ENCODE measurements around the gene VANGL1. TPM values are rescaled to one million over a fixed set of nuclear protein-coding genes. Genes with fewer than 3 reads are reported as not detected.

Gene VANGL1
- total RNA-seq, 4 donors from 2014 or later = 4.1 to 7.2 (median 5.9) TPM

GRCh38 chr1:115669886-115670285 is 28.1 kb downstream of the VANGL1 start:
- no peak for TF ChIP-seq CTCF (IDR thresholded peaks at IDR 0.05; ENCODE audit: low read depth)

GRCh38 chr1:115670476-115671175 is 28.9 kb downstream of the VANGL1 start:
- TF ChIP-seq CTCF (IDR thresholded peaks at IDR 0.05; ENCODE audit: low read depth) = no peak

GRCh38 chr1:115671176-115671934 is 29.6 kb downstream of the VANGL1 start:
- no peak for TF ChIP-seq CTCF (IDR thresholded peaks at IDR 0.05; ENCODE audit: low read depth)

- TF ChIP-seq CTCF (IDR thresholded peaks at IDR 0.05; ENCODE audit: low read depth) = no peak
Observed at GRCh38 chr1:115672224-115673009, 30.6 kb downstream of the VANGL1 start.

- no peak for TF ChIP-seq CTCF (IDR thresholded peaks at IDR 0.05; ENCODE audit: low read depth)
Observed at GRCh38 chr1:115676498-115677181, 34.9 kb downstream of the VANGL1 start.

GRCh38 chr1:115677182-115677555 is 35.4 kb downstream of the VANGL1 start:
- TF ChIP-seq CTCF (IDR thresholded peaks at IDR 0.05; ENCODE audit: low read depth) = no peak

All from subcutaneous adipose tissue (tissue), 4 donors.